Stimulated activated CD4-positive, alpha-beta T cell treated with anti-CD3 and anti-CD28 coated beads, Interleukin-4, amount 100 ng/mL, for 1 hour (primary cell): ENCODE results near the gene SLC24A3.
"Not testable (repeated sequence)": the region's sequence is repeated elsewhere in the genome, so short reads cannot be mapped to it uniquely, and the experiment has no call there.

Experiments
- DNase-seq: peaks from one replicate; pipeline ENCODE4 v3.0.0-alpha.2; 2020

SLC24A3 gene

DNA sequence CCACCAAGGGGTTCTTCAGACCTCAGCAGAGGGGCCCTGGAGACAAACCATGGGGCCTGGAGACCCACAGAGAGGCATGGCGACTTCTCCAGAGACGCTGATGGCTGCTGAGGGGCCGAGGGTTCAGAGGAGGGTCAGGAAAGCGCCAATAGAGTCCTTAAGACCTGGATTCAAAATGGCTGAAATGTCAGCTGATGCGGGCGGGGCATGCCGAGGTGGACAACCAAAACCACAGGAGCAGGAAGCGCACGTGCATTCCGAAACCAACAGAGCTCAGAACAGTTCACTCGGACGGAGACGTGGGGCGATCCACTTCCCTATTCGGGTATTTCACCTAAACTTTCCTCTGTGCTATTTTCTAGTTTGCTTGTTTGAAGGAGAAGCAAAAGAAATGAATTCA is 445.7 kb downstream of the SLC24A3 start:
- DNase-seq: no peak

GRCh38 chr20:19659448-19659847 is 447.0 kb downstream of the SLC24A3 start:
- no peak for DNase-seq

- DNase-seq: no peak
Measured at GRCh38 chr20:19660808-19661378, 448.5 kb downstream of the SLC24A3 start.

GRCh38 chr20:19661717-19662636 is 449.5 kb downstream of the SLC24A3 start:
- DNase-seq: peak; percentile 24

DNA sequence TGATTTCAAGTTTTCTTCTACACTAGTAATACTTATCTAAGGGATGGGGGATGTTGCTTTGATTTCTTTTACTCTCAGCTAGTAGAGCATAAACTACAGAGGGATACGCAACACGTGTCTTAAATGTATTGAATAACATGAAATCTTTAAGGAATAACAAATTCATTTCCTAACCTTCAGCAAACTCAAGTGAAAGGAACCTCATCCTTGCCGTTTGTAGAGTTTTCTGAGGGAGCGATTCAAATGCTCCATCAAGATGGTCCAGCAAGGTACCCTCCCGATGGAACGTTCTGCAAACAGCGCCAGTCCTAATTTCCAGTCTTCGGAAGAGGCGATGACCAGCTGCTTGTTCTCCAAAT is 450.2 kb downstream of the SLC24A3 start:
- no peak for DNase-seq

GRCh38 chr20:19668418-19668817 is 456.0 kb downstream of the SLC24A3 start:
- no peak for DNase-seq

- DNase-seq: no peak
Measured at GRCh38 chr20:19670829-19671228, 458.4 kb downstream of the SLC24A3 start.

DNA sequence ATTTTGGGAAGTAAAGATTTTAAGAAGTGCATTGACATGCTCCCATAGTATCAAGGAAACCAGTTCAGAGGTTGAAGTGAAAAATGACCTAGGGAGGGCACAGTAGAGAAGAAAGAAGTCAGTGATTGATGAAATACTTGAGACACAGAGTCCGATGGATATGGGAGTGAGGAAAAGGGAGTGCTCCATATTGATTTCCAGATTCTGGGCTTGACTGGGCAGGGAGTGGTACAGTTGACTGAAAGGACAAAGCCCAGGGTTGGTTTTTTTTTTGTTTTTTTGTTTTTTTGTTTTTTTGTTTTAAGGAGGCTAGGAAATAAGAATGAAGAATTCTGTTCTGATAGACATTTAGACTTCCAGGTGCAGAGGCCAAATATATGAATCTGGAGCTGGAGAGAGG is 458.9 kb downstream of the SLC24A3 start:
- no peak for DNase-seq

DNA sequence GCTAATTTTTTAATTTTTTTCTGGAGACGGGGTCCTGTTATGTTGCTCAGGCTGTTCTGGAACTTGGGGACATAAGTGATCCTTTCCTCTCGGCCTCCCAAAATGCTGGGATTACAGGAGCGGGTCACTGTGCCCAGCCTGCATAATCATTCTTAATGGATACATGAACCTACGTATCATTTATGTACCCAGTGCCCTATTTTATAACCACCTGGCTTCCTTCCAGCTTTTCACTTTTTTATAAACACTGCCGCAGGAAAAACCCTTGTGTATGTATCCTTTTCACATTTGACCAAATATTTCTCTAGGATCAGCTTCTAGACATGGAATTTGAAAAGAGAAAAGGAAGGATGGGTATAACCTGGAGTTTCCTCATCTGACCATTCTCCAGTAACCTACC is 460.1 kb downstream of the SLC24A3 start:
- DNase-seq: no peak

DNA sequence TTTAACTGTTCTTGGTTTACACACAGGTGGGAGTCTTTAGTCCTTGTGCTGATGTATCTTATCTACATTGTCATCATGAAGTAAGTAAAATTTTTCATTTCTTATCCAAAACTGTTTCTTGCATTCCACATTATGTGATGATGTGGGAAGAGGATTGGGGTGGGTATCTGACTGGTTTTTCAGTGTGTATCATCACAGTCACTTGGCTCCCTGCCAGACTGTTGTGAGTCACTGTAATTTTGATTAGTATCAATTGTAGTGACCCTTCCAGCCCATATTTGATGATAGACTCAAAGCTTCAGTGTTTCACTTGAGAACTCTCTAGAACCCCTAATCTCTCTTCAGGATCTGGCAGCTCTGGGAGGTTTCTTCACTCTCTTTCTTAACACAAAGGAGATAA is 461.1 kb downstream of the SLC24A3 start:
- DNase-seq: no peak

GRCh38 chr20:19676202-19676601 is 463.8 kb downstream of the SLC24A3 start:
- no peak for DNase-seq

DNA sequence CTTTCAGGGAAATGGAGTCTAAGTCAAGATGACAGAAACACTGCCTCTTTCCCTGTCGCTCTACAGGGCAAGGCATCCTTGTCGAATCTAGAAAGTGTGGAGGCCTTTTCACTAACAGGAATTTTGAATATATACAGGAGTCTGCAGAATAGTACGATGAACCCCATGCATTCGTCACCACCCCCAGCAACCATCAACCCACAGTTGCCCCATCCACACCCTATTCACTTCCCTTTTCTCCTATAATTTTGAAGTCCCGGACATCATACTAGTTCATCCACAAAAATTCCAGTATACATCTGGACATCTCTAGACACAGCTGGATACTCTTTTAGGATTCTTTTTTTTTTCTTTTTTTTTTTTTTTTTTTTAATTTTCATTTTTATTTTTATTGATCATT is 464.9 kb downstream of the SLC24A3 start:
- no peak for DNase-seq

DNA sequence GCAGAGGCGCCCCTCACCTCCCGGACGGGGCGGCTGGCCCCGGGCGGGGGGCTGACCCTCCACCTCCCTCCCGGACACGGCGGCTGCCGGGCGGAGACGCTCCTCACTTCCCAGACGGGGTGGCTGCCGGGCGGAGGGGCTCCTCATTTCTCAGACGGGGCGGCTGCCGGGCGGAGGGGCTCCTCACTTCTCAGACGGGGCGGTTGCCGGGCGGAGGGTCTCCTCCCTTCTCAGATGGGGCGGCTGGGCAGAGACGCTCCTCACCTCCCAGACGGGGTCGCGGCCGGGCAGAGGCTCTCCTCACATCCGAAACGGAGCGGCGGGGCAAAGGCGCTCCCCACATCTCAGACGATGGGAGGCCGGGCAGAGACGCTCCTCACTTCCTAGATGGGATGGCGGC is 466.1 kb downstream of the SLC24A3 start:
- not testable (repeated sequence) for DNase-seq

DNA sequence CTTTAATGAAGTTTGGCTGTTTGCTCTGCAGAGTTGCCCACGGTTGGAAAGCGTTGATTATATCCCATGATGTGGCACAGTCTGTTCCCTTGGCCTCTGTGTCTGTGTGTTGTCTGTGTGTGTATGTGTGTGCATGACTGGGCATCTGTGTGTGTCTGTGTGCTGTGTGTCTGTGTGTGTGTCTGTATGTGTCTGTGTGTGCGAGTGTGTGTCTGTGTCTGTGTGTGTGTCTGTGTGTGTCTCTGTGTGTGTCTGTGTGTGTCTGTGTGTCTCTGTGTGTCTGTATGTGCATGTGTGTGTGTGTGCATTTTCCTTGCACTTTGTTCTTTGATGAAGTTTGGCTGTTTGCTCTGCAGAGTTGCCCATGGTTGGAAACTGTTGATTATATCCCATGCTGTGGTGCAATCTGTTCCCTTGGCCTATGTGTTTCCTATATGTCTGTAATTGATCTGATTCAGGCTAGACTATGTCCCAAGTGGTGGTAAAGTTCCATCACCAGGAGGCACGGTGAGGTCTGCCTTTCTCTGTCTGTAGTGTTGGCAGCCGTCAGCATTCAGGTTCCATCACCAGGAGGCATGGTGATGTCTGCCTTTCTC is 467.6 kb downstream of the SLC24A3 start:
- no peak for DNase-seq

- DNase-seq: no peak
Measured at GRCh38 chr20:19682249-19682648, 469.8 kb downstream of the SLC24A3 start.

DNA sequence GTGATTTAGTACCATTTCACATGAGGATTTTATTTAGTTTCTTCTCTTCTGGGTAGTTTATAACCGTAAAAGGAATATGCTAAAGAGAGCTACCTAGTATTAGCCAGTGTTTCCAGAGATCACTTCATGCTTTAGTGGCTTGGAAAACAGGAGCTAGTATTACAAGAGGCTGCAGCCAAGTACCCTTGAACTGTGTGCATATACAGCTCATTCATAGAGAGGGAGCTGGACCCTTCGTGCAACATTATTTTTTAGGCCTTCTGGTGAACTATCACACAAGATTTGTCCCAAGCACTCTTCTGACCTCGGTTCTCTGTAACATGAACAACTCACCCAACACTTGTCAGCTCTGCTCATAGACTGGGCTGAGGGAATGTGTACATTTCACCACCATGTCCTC is 470.7 kb downstream of the SLC24A3 start:
- DNase-seq: no peak

- no peak for DNase-seq
Measured at GRCh38 chr20:19683822-19684221, 471.4 kb downstream of the SLC24A3 start.

- no peak for DNase-seq
Measured at GRCh38 chr20:19688031-19688806, 475.8 kb downstream of the SLC24A3 start.

DNA sequence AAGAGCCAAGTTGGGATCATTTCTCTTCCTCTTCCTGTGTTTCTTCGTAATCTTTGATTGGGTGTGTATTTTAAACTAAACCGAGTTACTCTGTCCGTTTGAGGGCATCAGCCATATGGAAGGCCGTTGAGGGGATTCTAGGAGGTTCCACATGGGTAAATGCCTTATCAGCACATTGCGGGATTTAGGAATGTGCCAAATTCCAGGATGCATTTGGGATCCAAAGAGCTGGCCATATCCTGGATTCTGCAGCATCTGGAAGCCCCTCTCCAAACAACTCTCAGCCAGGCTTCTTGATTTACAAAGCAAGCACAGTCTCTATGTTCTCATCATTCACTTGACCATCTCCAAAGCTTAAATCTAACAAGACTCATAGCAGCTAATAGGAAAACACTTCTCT is 478.0 kb downstream of the SLC24A3 start:
- DNase-seq: no peak

DNA sequence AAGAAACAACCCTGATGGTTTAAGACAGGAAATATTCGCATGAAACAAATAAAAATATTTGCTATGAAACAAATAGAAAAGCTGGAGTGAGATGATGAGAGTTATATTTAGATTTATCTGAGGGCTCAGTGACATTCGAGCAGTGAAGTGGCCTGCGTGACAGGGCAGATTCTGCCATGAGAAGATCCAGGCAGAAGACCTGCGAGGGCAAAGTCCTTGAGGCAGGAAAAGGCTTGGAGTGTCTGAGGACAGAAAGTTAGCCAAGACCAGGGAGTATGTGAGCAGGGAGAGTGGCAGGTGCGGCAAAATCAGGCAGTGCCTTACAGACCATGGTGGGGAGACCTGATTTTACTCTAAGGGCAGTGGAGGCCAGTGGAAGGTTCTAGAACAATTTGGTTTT is 478.7 kb downstream of the SLC24A3 start:
- no peak for DNase-seq

GRCh38 chr20:19692100-19692499 is 479.7 kb downstream of the SLC24A3 start:
- DNase-seq: no peak

GRCh38 chr20:19692685-19693119 is 480.3 kb downstream of the SLC24A3 start:
- DNase-seq: peak; percentile 40

- DNase-seq: no peak
Measured at GRCh38 chr20:19693508-19693907, 481.1 kb downstream of the SLC24A3 start.
